GM12865 (cell line): ENCODE measurements around the gene VIM.
A peak's percentile ranks its signal among the peaks of the same experiment; 100 is the strongest.
"Not testable (repeated sequence)": the region's sequence is repeated elsewhere in the genome, so short reads cannot be mapped to it uniquely, and the experiment has no call there.

Source experiments
- DNase-seq: peaks from one replicate; pipeline ENCODE4 v3.0.0; 2010; ENCODE audit warnings: low read depth
- H3K4me3 ChIP-seq: 2 replicates; pipeline ENCODE4 v1.5.1; 2011; ENCODE audit warnings: mild to moderate bottlenecking, low read depth, low read length, control low read depth
- CTCF ChIP-seq: IDR thresholded peaks from 2 replicates; pipeline ENCODE4 v1.5.1; 2011; ENCODE audit warnings: low read length, control low read depth, low read depth, inconsistent platforms; ENCODE audit not compliant: insufficient read depth; ENCODE audit errors: missing control alignments

The VIM gene

GRCh38 chr10:17249820-17250219 is 21.8 kb downstream of the VIM start:
- H3K4me3 ChIP-seq: no peak overlapping the region
- no peak for TF ChIP-seq CTCF
- peak; percentile 11 for DNase-seq

GRCh38 chr10:17250736-17251135 is 22.7 kb downstream of the VIM start:
- no peak for TF ChIP-seq CTCF
- peak; percentile 17 for DNase-seq
- no peak overlapping the region for H3K4me3 ChIP-seq

- DNase-seq, H3K4me3 ChIP-seq: not testable (repeated sequence)
These were observed 26.6 kb downstream of the VIM start for GRCh38 chr10:17254543-17255050.

- no peak for DNase-seq
- H3K4me3 ChIP-seq: no peak overlapping the region
- no peak for TF ChIP-seq CTCF
These were observed 27.5 kb downstream of the VIM start for GRCh38 chr10:17255512-17255911.

GRCh38 chr10:17256051-17256450 is 28.0 kb downstream of the VIM start:
- no peak for DNase-seq
- no peak for TF ChIP-seq CTCF
- no peak overlapping the region for H3K4me3 ChIP-seq

- DNase-seq: no peak
- TF ChIP-seq CTCF: no peak
- H3K4me3 ChIP-seq: no peak overlapping the region
These were observed 28.6 kb downstream of the VIM start for GRCh38 chr10:17256627-17257026.

GRCh38 chr10:17257466-17258321 is 29.7 kb downstream of the VIM start:
- no peak overlapping the region for H3K4me3 ChIP-seq
- peak; percentile 72 for DNase-seq
- peak; percentile 76 for TF ChIP-seq CTCF
